Skeletal muscle cell (primary cell): ENCODE data around the gene ARHGEF35.
"Not testable (repeated sequence)": the region's sequence is repeated elsewhere in the genome, so short reads cannot be mapped to it uniquely, and the experiment has no call there.

ENCODE experiments used
- DNase-seq: peaks from one replicate; pipeline ENCODE4 v3.0.0-alpha.2; 2010; ENCODE audit warnings: low read depth
- H3K4me3 ChIP-seq: 2 replicates; pipeline ENCODE4 v1.5.1; 2011; ENCODE audit warnings: low read depth, mild to moderate bottlenecking, control low read depth, low read length, moderate library complexity

ARHGEF35 gene

DNA sequence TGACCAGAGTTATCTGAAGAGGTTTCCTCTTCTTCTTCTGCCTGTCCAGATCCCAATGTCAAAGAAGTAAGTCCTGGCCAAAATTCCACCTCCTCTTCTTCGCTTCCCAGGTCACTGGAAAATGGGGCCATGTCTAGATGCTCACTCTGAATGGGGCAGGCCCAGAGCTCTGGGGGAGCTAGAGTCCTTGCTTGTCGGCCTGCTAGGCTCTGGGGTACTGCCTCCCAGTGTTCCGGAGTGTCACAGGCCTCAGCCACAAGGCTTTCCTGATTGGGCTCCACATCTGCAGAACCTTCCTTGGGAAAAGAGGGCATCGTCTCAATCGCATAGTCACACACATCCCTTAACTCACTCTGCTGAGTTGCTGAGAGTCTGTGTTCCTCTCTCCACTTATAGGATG lies 7.8 kb downstream of the ARHGEF35 start:
- not testable (repeated sequence) for H3K4me3 ChIP-seq, DNase-seq

DNA sequence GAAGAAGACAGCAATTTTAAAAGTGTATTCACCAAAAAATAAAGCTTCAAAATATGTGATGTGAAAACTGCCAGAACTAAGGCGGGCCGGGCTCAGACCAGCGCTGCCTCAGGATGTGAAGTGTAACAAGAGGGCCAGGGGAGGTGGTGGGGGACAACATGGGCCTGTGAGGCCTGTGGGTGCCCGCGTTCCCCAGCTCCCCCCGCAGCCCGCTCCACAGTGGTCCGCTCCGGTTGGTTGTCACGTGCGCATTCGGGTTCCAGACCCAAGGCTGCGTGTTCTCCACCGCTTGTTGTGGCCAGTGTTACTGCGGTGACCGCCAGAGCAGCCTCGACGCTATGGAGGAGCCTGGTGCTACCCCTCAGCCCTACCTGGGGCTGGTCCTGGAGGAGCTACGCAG lies 12.5 kb downstream of the ARHGEF35 start, which contains the start of gene CTAGE4:
Gene CTAGE4 (plus strand): TSS at position 301 of the 400 bp plus-strand sequence. CDS start 38 bp downstream, at position 339.
- DNase-seq, H3K4me3 ChIP-seq: not testable (repeated sequence)

DNA sequence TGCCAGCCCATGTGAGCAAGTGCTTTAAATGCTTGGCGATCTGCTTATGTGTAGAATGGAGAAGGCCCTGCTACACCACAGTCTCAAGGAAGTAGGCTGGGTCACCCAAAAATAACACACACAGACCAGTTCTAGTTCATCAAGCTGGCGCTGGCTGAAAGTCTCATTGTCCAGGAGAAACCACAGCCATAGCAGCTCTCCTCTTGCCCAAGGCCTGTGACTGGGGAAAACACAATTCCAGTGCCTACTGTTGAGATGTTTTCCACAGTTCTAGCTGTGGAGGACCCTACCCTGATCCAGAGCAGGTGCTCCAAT lies 16.5 kb downstream of the ARHGEF35 start:
- H3K4me3 ChIP-seq, DNase-seq: not testable (repeated sequence)

DNA sequence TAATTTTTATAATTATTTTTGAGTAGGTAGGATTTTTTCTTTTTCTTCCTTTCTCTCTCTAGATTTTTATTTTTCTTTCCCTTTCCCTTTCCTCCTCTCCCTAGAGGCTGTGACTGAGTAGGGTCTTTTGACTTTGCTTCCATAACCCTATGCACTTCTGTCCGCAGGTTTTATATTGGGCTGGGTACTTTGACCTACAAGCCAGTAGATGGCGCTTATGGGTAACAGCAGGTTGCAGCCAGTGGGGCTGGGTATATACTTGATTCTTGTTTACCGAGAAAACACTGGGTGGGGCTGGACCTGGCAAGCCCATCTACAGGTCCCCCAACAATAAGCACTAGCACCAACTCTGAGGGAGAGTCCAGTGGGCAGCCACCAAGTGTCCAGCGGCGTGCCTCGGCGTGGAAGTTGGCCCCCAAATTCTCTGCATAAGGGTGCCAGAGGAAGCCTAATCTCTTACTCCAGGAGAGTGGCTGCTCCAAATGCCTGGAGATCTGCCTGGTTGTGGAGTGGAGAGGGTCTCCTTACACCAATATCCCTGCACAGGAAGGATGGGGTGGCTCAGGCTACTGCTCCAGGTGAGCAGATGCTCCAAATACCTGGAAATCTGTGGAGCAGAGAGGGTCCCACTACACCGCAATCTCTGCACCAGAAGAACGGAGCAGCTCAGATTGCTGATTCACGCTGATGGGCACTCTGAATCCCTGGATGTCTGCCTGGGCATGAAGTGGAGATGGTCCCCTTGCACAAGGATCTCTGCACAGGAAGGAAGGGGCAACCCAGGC lies 17.1 kb downstream of the ARHGEF35 start:
- not testable (repeated sequence) for H3K4me3 ChIP-seq, DNase-seq

GRCh38 chr7:144174613-144175012 lies 21.0 kb downstream of the ARHGEF35 start:
- no peak overlapping the region for H3K4me3 ChIP-seq
- no peak for DNase-seq

GRCh38 chr7:144171594-144172350 lies 23.9 kb downstream of the ARHGEF35 start:
- H3K4me3 ChIP-seq, DNase-seq: not testable (repeated sequence)

GRCh38 chr7:144164784-144165183 lies 30.8 kb downstream of the ARHGEF35 start:
- H3K4me3 ChIP-seq = no peak overlapping the region
- DNase-seq = no peak

- no peak for DNase-seq
- H3K4me3 ChIP-seq = no peak overlapping the region
Observed at GRCh38 chr7:144158861-144159260, 36.8 kb downstream of the ARHGEF35 start.

- no peak for DNase-seq
- no peak overlapping the region for H3K4me3 ChIP-seq
Observed at GRCh38 chr7:144148224-144148827, 47.3 kb downstream of the ARHGEF35 start.

DNA sequence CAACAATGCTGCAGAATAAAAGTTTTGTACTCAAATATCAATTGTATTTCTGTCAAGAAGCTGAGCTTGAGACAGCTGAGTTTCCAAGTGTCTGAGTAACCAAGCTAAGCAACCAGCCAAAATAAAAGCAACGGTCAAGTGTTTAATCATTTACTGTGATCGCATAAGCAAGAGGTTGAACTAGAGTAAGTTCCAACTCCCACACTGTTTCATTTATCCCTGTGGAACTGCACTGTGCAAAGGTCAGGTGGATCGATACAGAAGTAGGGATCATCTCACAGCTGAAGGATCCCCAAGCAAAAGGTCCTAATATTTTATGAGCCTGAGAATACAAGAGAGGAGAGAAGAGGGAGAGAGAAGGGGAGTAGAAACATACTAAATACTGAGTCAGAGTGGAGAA lies 51.2 kb downstream of the ARHGEF35 start:
- no peak overlapping the region for H3K4me3 ChIP-seq
- DNase-seq = no peak

DNA sequence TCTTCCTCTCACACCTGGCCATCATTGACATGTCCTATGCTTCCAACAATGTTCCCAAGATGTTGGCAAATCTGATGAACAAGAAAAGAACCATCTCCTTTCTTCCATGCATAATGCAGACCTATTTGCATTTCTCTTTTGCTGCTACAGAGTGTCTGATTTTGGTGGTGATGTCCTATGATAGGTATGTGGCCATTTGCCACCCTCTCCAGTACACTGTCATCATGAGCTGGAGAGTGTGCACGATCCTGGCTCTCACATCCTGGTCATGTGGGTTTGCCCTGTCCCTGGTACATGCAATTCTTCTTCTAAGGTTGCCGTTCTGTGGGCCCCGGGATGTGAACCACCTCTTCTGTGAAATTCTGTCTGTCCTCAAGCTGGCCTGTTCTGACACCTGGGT lies 53.4 kb downstream of the ARHGEF35 start:
- no peak for DNase-seq
- no peak overlapping the region for H3K4me3 ChIP-seq

DNA sequence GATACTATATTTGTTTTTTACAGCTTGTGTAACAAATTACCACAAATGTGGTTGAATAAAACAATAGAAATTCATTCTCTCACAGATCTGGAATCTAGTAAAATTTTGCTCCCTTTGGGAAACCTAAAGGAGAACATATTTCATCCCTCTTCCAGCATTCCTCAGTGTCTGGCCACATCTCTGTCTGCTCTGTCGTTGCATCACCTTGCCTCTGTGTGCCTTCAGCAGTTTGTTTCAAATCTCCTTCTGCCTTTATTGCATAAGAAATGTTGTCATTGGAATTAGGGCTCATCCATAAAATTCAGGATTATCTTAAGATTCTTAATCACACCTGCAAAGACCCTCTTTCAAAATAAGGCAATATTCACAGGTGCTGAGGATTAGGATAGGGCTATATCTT lies 58.1 kb downstream of the ARHGEF35 start:
- no peak for DNase-seq

More for the DNA sequence above, 58.1 kb downstream of the ARHGEF35 start:
- no peak overlapping the region for H3K4me3 ChIP-seq
